ENCODE measurements around the gene FMNL2.
"Not testable (repeated sequence)": the region's sequence is repeated elsewhere in the genome, so short reads cannot be mapped to it uniquely, and the experiment has no call there.

The FMNL2 gene

GRCh38 chr2:152501666-152502065, 166.7 kb downstream of the FMNL2 start:
- DNase-seq, result no peak

- no peak for DNase-seq
Observed at GRCh38 chr2:152504618-152505017, 169.6 kb downstream of the FMNL2 start.

GRCh38 chr2:152505495-152505906, 170.5 kb downstream of the FMNL2 start:
- DNase-seq, result no peak

- DNase-seq, result no peak
Observed at GRCh38 chr2:152506843-152507242, 171.9 kb downstream of the FMNL2 start.

- no peak for DNase-seq
Observed at GRCh38 chr2:152507907-152508306, 172.9 kb downstream of the FMNL2 start.

- no peak for DNase-seq
Observed at GRCh38 chr2:152508446-152508845, 173.5 kb downstream of the FMNL2 start.

- no peak for DNase-seq
Observed at GRCh38 chr2:152509772-152510491, 175.0 kb downstream of the FMNL2 start.

- DNase-seq, result no peak
Observed at GRCh38 chr2:152510621-152511020, 175.6 kb downstream of the FMNL2 start.

- DNase-seq, result no peak
Observed at GRCh38 chr2:152511981-152512380, 177.0 kb downstream of the FMNL2 start.

GRCh38 chr2:152513029-152513428, 178.1 kb downstream of the FMNL2 start:
- no peak for DNase-seq

- no peak for DNase-seq
Observed at GRCh38 chr2:152513681-152514080, 178.7 kb downstream of the FMNL2 start.

GRCh38 chr2:152518034-152518433, 183.1 kb downstream of the FMNL2 start:
- DNase-seq, result no peak

GRCh38 chr2:152518641-152519580, 183.9 kb downstream of the FMNL2 start:
- no peak for DNase-seq

- DNase-seq, result no peak
Observed at GRCh38 chr2:152519581-152519952, 184.6 kb downstream of the FMNL2 start.

- no peak for DNase-seq
Observed at GRCh38 chr2:152520759-152521158, 185.8 kb downstream of the FMNL2 start.

- DNase-seq, result not testable (repeated sequence)
Observed at GRCh38 chr2:152522446-152522845, 187.5 kb downstream of the FMNL2 start.

GRCh38 chr2:152523091-152523490, 188.1 kb downstream of the FMNL2 start:
- no peak for DNase-seq

- no peak for DNase-seq
Observed at GRCh38 chr2:152525277-152525838, 190.4 kb downstream of the FMNL2 start.

- DNase-seq, result no peak
Observed at GRCh38 chr2:152529420-152530115, 194.6 kb downstream of the FMNL2 start.

- no peak for DNase-seq
Observed at GRCh38 chr2:152532241-152532640, 197.3 kb downstream of the FMNL2 start.

GRCh38 chr2:152534460-152535135, 199.6 kb downstream of the FMNL2 start:
- no peak for DNase-seq

- no peak for DNase-seq
Observed at GRCh38 chr2:152537081-152537651, 202.2 kb downstream of the FMNL2 start.

Data from RPMI8226 (cell line).